ENCODE measurements around the gene WDR93. TPM values are rescaled to one million over a fixed set of nuclear protein-coding genes. Genes with fewer than 3 reads are reported as not detected.

Gene WDR93
- total and polyA plus RNA-seq, 4 donors: 0.08 TPM; not detected in 2

DNA sequence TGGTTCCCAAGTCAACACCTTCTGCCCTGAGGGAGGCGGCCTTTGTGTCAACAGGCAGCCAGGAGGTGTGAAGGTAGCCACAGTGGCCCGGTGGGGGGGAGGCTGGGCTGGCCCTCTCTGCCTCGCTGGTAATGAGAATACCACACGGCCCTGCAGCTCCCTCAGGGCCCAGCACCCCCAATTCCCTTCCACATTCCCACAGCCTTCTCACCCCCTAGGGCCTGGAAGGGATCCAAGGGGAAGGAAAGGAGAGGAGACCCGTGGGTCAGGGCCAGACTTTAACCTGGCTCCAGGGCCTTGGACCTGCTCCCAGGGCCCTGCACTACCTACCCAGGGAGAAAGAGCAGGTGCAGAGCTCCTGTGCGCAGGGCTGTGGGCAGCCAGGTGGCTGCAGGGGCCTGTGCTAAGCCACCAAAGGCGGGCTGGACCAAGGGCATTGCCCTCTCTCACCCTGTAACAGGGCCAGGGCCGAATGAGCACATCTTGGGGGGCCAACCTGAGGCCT lies 76.9 kb downstream of the WDR93 start:
- TF ChIP-seq RXRA (IDR thresholded peaks at IDR 0.05) (peak; percentile 39 to 57), NR2F2 (IDR thresholded peaks at IDR 0.05) (peak; percentile 82), ATF3 (IDR thresholded peaks at IDR 0.05) (no peak), RAD21 (IDR thresholded peaks at IDR 0.05) (no peak), HNF4G (IDR thresholded peaks at IDR 0.05) (peak; percentile 70), SP1 (IDR thresholded peaks at IDR 0.05) (peak; percentile 65), HNF4A (conservative IDR thresholded peaks at IDR 0.05) (peak; percentile 82 to 95), JUND (IDR thresholded peaks at IDR 0.05) (no peak), FOXA2 (IDR thresholded peaks at IDR 0.05) (no peak), GABPA (IDR thresholded peaks at IDR 0.05 in 1 of 2, conservative IDR thresholded peaks at IDR 0.05 in 1 of 2) (no peak)
- TF ChIP-seq, protein P1, sequence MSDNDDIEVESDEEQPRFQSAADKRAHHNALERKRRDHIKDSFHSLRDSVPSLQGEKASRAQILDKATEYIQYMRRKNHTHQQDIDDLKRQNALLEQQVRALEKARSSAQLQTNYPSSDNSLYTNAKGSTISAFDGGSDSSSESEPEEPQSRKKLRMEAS (IDR thresholded peaks at IDR 0.05): no peak
- TF ChIP-seq, protein P2, sequence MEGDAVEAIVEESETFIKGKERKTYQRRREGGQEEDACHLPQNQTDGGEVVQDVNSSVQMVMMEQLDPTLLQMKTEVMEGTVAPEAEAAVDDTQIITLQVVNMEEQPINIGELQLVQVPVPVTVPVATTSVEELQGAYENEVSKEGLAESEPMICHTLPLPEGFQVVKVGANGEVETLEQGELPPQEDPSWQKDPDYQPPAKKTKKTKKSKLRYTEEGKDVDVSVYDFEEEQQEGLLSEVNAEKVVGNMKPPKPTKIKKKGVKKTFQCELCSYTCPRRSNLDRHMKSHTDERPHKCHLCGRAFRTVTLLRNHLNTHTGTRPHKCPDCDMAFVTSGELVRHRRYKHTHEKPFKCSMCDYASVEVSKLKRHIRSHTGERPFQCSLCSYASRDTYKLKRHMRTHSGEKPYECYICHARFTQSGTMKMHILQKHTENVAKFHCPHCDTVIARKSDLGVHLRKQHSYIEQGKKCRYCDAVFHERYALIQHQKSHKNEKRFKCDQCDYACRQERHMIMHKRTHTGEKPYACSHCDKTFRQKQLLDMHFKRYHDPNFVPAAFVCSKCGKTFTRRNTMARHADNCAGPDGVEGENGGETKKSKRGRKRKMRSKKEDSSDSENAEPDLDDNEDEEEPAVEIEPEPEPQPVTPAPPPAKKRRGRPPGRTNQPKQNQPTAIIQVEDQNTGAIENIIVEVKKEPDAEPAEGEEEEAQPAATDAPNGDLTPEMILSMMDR (IDR thresholded peaks at IDR 0.05; ENCODE audit: low read depth, low read length, missing input control): no peak
- Histone ChIP-seq H3K4me3 (ENCODE audit: low read depth in 1 of 3, low read length in 3 of 3) (no peak overlapping the region), H3K9me3 (ENCODE audit: control insufficient read depth in 4 of 4, low read length in 3 of 4) (no peaks in the 10 kb centered on the region), H3K9ac (ENCODE audit: low read depth in 1 of 2, low read length in 2 of 2) (no peak overlapping the region), H3K36me3 (ENCODE audit: control insufficient read depth in 4 of 4, insufficient read depth in 3 of 4, low read depth in 1 of 4, low read length in 3 of 4) (no peaks in the 10 kb centered on the region), H3K4me1 (ENCODE audit: control insufficient read depth in 4 of 4, insufficient read depth in 4 of 4, low read length in 3 of 4) (peaks cover 10 to 22% (median 14%) of the 10 kb centered on the region in 4 donors), H3K27me3 (ENCODE audit: control insufficient read depth in 4 of 4, insufficient read depth in 4 of 4, low read length in 3 of 4) (no peaks in the 10 kb centered on the region), H3K27ac (ENCODE audit: low read depth in 1 of 2, low read length in 2 of 2) (no peak overlapping the region)
- 55% methylated on average over 8 of the region's 8 CpGs for WGBS
- no peak for DNase-seq (ENCODE audit: low spot score)

- peaks cover 12 to 28% (median 19%) of the 10 kb centered on the region in 4 donors for H3K4me1 ChIP-seq (ENCODE audit: control insufficient read depth in 4 of 4, insufficient read depth in 4 of 4, low read length in 3 of 4)
- H3K27ac ChIP-seq (ENCODE audit: low read depth in 1 of 2, low read length in 2 of 2): no peak overlapping the region
- no peak for DNase-seq (ENCODE audit: low spot score)
- H3K9ac ChIP-seq (ENCODE audit: low read depth in 1 of 2, low read length in 2 of 2): no peak overlapping the region
- no peaks in the 10 kb centered on the region for H3K27me3 ChIP-seq (ENCODE audit: control insufficient read depth in 4 of 4, insufficient read depth in 4 of 4, low read length in 3 of 4)
- no peaks in the 10 kb centered on the region for H3K36me3 ChIP-seq (ENCODE audit: control insufficient read depth in 4 of 4, insufficient read depth in 3 of 4, low read depth in 1 of 4, low read length in 3 of 4)
- H3K4me3 ChIP-seq (ENCODE audit: low read depth in 1 of 3, low read length in 3 of 3): no peak overlapping the region
- H3K9me3 ChIP-seq (ENCODE audit: control insufficient read depth in 4 of 4, low read length in 3 of 4): no peaks in the 10 kb centered on the region
- 67% methylated on average over 7 of the region's 7 CpGs for WGBS
- TF ChIP-seq RXRA (IDR thresholded peaks at IDR 0.05) (no peak), FOXA2 (IDR thresholded peaks at IDR 0.05) (no peak), TAF1 (conservative IDR thresholded peaks at IDR 0.05) (no peak), REST (IDR thresholded peaks at IDR 0.05) (no peak), FOXA1 (IDR thresholded peaks at IDR 0.05) (no peak)
- TF ChIP-seq, protein P2 (IDR thresholded peaks at IDR 0.05; ENCODE audit: low read depth, low read length, missing input control): no peak
Measured at GRCh38 chr15:89768071-89768500, 77.5 kb downstream of the WDR93 start.
